Measurements from ENCODE around the gene CHCHD6. TPM values are rescaled to one million over a fixed set of nuclear protein-coding genes. Genes with fewer than 3 reads are reported as not detected.

The CHCHD6 gene
- total and polyA plus RNA-seq, 2 donors (not counting 3 experiments of a cell fraction or from before 2014, with no cell fraction given): 8.4 to 10.1 TPM

DNA sequence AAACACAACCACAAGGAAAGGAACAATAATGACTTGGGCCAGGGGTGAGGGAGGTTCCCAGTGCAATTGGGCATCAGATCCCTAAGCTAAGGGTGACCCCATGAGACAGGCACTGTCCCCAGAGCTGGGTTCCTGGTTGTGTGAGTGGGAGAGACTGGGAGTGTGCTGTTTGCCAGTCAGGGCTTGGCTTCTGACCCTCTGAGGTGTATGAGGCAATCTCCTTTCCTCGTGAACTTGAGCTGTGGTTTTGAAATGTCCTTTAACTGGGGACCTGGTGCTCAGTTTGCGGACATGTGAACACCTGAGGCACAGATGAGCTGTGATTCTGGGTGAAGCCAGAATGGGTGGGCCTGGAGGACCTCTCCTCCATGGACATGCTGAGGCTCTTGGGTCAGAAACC, 220.4 kb downstream of the CHCHD6 start:
- Histone ChIP-seq H4K20me1 (replicated peaks; ENCODE audit: control insufficient read depth, extremely low read depth, insufficient read depth, low read length) (peaks cover 3% of the 10 kb centered on the region), H2AFZ (ENCODE audit: low read depth, low read length) (no peak overlapping the region), H3K4me2 (ENCODE audit: insufficient read depth, low read length) (no peak overlapping the region), H3K36me3 (ENCODE audit: control insufficient read depth in 2 of 2, extremely low read depth in 1 of 2, insufficient read depth in 2 of 2, low read length in 2 of 2) (no peaks in the 10 kb centered on the region), H3K9me3 (replicated peaks; ENCODE audit: control insufficient read depth, insufficient read depth, low read length) (no peaks in the 10 kb centered on the region), H3K27ac (ENCODE audit: insufficient read depth, low read depth, low read length) (no peak overlapping the region), H3K27me3 (ENCODE audit: control insufficient read depth in 2 of 2, insufficient read depth in 2 of 2, low read length in 2 of 2) (peaks cover 10 to 29% of the 10 kb centered on the region in 2 experiments), H3K9ac (replicated peaks; ENCODE audit: extremely low read depth, insufficient read depth, low read length) (no peak overlapping the region), H3K4me3 (replicated peaks in 1 of 3; ENCODE audit: insufficient read depth in 1 of 3, low read depth in 1 of 3, low read length in 3 of 3) (no peak overlapping the region), H3K79me2 (ENCODE audit: control insufficient read depth, insufficient read depth, low read length) (no peaks in the 10 kb centered on the region), H3K4me1 (ENCODE audit: control insufficient read depth, extremely low read depth, insufficient read depth, low read length) (peaks cover 51% of the 10 kb centered on the region), H3K9me1 (replicated peaks; ENCODE audit: control insufficient read depth, extremely low read depth, insufficient read depth, low read length) (no peaks in the 10 kb centered on the region)
- CTCF ChIA-PET: interaction anchor here (0.9 kb wide), 1 partner anchor 14 kb away, joined by 4 read pairs; no protein-coding TSS in a partner anchor
- TF ChIP-seq MYC (IDR thresholded peaks at IDR 0.05; ENCODE audit: low read depth, low read length) (no peak), POLR2AphosphoS5 (IDR thresholded peaks at IDR 0.05; ENCODE audit: insufficient read depth, low read depth, low read length) (no peak)
- TF ChIP-seq, protein P1, sequence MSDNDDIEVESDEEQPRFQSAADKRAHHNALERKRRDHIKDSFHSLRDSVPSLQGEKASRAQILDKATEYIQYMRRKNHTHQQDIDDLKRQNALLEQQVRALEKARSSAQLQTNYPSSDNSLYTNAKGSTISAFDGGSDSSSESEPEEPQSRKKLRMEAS (IDR thresholded peaks at IDR 0.05; ENCODE audit: insufficient read depth, insufficient read length): no peak
- dilution Hi-C loops (cut with MboI; ENCODE audit: extremely low pct_ligation_motif_present, low sequenced_read_pairs) (no loop called here), intact Hi-C loops (cut with micrococcal nuclease) (no loop called here)
- BruUV-seq (replicated peaks): no TSS peak
- POLR2A ChIA-PET: interaction anchor here (0.9 kb wide), 1 partner anchor 13 kb away, joined by 3 read pairs; no protein-coding TSS in a partner anchor
- DNase-seq (ENCODE audit: low read depth, low spot score) (no peak), FAIRE-seq (no peak)

DNA sequence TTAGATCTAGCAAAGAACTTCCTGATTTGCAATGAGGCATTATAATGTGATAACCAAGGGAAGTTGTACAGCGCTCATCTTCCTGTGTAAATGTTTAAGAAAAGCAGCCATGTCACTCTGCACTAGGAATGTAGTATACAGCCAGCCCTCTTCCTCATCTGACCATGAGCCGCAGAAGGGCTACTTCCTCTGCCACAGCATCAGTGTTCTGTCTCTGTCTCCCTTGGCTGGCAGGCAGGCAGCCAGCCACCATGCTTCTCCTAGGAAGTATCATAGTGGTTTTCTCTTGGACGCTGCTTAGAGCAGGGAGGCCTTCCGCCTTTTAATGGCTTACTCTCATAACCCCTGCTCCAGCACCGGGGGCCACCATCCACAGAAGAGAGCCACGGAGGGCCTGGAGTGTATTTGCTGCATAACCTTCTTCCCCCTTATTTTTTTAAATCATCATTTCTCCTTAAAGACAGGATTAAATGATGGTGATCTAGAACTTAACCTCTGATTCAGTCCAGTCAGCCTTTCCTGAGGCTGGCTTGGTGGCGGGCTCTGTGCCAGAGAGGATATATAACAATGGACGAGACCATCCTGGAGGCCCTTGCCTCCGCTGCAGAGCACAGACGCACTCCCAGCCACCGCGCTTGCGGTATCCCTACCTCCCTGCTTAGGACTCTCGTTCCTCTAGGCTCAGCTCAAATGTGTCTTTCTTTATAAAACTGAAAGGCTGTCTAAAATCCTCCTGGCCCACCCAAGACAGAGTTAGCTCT, 221.6 kb downstream of the CHCHD6 start:
- peaks cover 3% of the 10 kb centered on the region for H4K20me1 ChIP-seq (replicated peaks; ENCODE audit: control insufficient read depth, extremely low read depth, insufficient read depth, low read length)
- no peaks in the 10 kb centered on the region for H3K79me2 ChIP-seq (ENCODE audit: control insufficient read depth, insufficient read depth, low read length)
- H3K9me1 ChIP-seq (replicated peaks; ENCODE audit: control insufficient read depth, extremely low read depth, insufficient read depth, low read length): no peaks in the 10 kb centered on the region
- DNase-seq (ENCODE audit: low read depth, low spot score) (peak; percentile 85), FAIRE-seq (peak; percentile 98)
- dilution Hi-C loops (cut with MboI; ENCODE audit: extremely low pct_ligation_motif_present, low sequenced_read_pairs) (no loop called here), intact Hi-C loops (cut with micrococcal nuclease) (loop anchor here (1.0 to 5.0 kb wide), 4 partner anchors 14 to 532 kb away; no protein-coding TSS in a partner anchor)
- peak overlapping the region; percentile 62 for H3K4me2 ChIP-seq (ENCODE audit: insufficient read depth, low read length)
- H3K9me3 ChIP-seq (replicated peaks; ENCODE audit: control insufficient read depth, insufficient read depth, low read length): no peaks in the 10 kb centered on the region
- no peaks in the 10 kb centered on the region for H3K36me3 ChIP-seq (ENCODE audit: control insufficient read depth in 2 of 2, extremely low read depth in 1 of 2, insufficient read depth in 2 of 2, low read length in 2 of 2)
- no TSS peak for BruUV-seq (replicated peaks)
- H3K4me1 ChIP-seq (ENCODE audit: control insufficient read depth, extremely low read depth, insufficient read depth, low read length): peaks cover 51% of the 10 kb centered on the region
- TF ChIP-seq POLR2A (IDR thresholded peaks at IDR 0.05; ENCODE audit: low read depth, low read length): peak; percentile 40
- peak; percentile 63 for TF ChIP-seq GATA2 (IDR thresholded peaks at IDR 0.05; ENCODE audit: insufficient read depth, insufficient read length, low read depth, low read length)
- TF ChIP-seq, protein P1 (IDR thresholded peaks at IDR 0.05; ENCODE audit: insufficient read depth, insufficient read length): no peak
- peak; percentile 53 for TF ChIP-seq FOS (IDR thresholded peaks at IDR 0.05; ENCODE audit: borderline replicate concordance, insufficient read depth, low read length)
- no peak for TF ChIP-seq JUN (IDR thresholded peaks at IDR 0.05; ENCODE audit: borderline replicate concordance, insufficient read depth, insufficient read length, low read depth)
- peak; percentile 57 for TF ChIP-seq POLR2AphosphoS5 (IDR thresholded peaks at IDR 0.05; ENCODE audit: insufficient read depth, low read depth, low read length)
- TF ChIP-seq, protein P2, sequence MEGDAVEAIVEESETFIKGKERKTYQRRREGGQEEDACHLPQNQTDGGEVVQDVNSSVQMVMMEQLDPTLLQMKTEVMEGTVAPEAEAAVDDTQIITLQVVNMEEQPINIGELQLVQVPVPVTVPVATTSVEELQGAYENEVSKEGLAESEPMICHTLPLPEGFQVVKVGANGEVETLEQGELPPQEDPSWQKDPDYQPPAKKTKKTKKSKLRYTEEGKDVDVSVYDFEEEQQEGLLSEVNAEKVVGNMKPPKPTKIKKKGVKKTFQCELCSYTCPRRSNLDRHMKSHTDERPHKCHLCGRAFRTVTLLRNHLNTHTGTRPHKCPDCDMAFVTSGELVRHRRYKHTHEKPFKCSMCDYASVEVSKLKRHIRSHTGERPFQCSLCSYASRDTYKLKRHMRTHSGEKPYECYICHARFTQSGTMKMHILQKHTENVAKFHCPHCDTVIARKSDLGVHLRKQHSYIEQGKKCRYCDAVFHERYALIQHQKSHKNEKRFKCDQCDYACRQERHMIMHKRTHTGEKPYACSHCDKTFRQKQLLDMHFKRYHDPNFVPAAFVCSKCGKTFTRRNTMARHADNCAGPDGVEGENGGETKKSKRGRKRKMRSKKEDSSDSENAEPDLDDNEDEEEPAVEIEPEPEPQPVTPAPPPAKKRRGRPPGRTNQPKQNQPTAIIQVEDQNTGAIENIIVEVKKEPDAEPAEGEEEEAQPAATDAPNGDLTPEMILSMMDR (IDR thresholded peaks at IDR 0.05; ENCODE audit: extremely low read depth in 1 of 2, insufficient read depth in 1 of 2, low read depth in 1 of 2, low read length in 2 of 2): no peak
- no peak for TF ChIP-seq MYC (IDR thresholded peaks at IDR 0.05; ENCODE audit: low read depth, low read length)
- H3K27ac ChIP-seq (ENCODE audit: insufficient read depth, low read depth, low read length): peak overlapping the region; percentile 40
- ChIA-PET CTCF (interaction anchor here (1.0 to 2.2 kb wide), 2 partner anchors 14 to 35 kb away, joined by 3 to 10 read pairs; no protein-coding TSS in a partner anchor), POLR2A (no interaction called here)
- no peak overlapping the region for H3K9ac ChIP-seq (replicated peaks; ENCODE audit: extremely low read depth, insufficient read depth, low read length)
- H3K27me3 ChIP-seq (ENCODE audit: control insufficient read depth in 2 of 2, insufficient read depth in 2 of 2, low read length in 2 of 2): peaks cover 3 to 29% of the 10 kb centered on the region in 2 experiments
- H2AFZ ChIP-seq (ENCODE audit: low read depth, low read length): no peak overlapping the region
- H3K4me3 ChIP-seq (replicated peaks in 1 of 3; ENCODE audit: insufficient read depth in 1 of 3, low read depth in 1 of 3, low read length in 3 of 3): no peak overlapping the region

Data from endothelial cell of umbilical vein (primary cell).